ENCODE results near the gene QPCTL.

- no peak for TF ChIP-seq CTCF (IDR thresholded peaks at IDR 0.05)
- TF ChIP-seq EP300 (IDR thresholded peaks at IDR 0.05), result no peak
- no peak for TF ChIP-seq POLR2AphosphoS5 (IDR thresholded peaks at IDR 0.05)
Observed at GRCh38 chr19:45733160-45733810, 40.8 kb downstream of the QPCTL start, which contains the start of gene MEIOSIN.
